IPS DF 19.7 (cell line): Measurements from ENCODE around the gene NOL3.

Experiments used
- DNase-seq: peaks from one replicate; pipeline ENCODE4 v3.0.0-alpha.2; 2013; ENCODE audit warnings: low read depth, low spot score

Gene NOL3

GRCh38 chr16:67188323-67188722 lies 18.0 kb downstream of the NOL3 start:
- no peak for DNase-seq

GRCh38 chr16:67188798-67189197 lies 18.5 kb downstream of the NOL3 start:
- no peak for DNase-seq

- DNase-seq = no peak
Observed at GRCh38 chr16:67190041-67190440, 19.7 kb downstream of the NOL3 start, which contains the start of gene EXOC3L1. Gene EXOC3L1 (minus strand): TSS chr16:67190136. CDS start chr16:67189676, 460 bp downstream.

GRCh38 chr16:67190448-67191399 lies 20.4 kb downstream of the NOL3 start:
- no peak for DNase-seq

GRCh38 chr16:67191411-67191994 lies 21.2 kb downstream of the NOL3 start:
- no peak for DNase-seq

- no peak for DNase-seq
Observed at GRCh38 chr16:67191995-67192681, 21.8 kb downstream of the NOL3 start, which contains the start of gene E2F4. Gene E2F4 (plus strand): TSS chr16:67192155. CDS start chr16:67192228, 73 bp downstream.

GRCh38 chr16:67192781-67193361 lies 22.5 kb downstream of the NOL3 start:
- no peak for DNase-seq

GRCh38 chr16:67193536-67193935 lies 23.2 kb downstream of the NOL3 start:
- no peak for DNase-seq

- DNase-seq = no peak
Observed at GRCh38 chr16:67194260-67194659, 23.9 kb downstream of the NOL3 start.

GRCh38 chr16:67195676-67196075 lies 25.3 kb downstream of the NOL3 start:
- DNase-seq = no peak

- no peak for DNase-seq
Observed at GRCh38 chr16:67196881-67197280, 26.5 kb downstream of the NOL3 start.

- no peak for DNase-seq
Observed at GRCh38 chr16:67197704-67198103, 27.4 kb downstream of the NOL3 start.

GRCh38 chr16:67198238-67198734 lies 27.9 kb downstream of the NOL3 start:
- no peak for DNase-seq

- DNase-seq = no peak
Observed at GRCh38 chr16:67199011-67199807, 28.9 kb downstream of the NOL3 start, which contains the start of gene ELMO3. Gene ELMO3 (plus strand): TSS chr16:67199131. CDS start chr16:67199327, 196 bp downstream.

GRCh38 chr16:67199808-67200198 lies 29.5 kb downstream of the NOL3 start:
- DNase-seq = no peak

- no peak for DNase-seq
Observed at GRCh38 chr16:67200491-67200890, 30.2 kb downstream of the NOL3 start.

GRCh38 chr16:67201411-67202345 lies 31.3 kb downstream of the NOL3 start:
- DNase-seq = no peak

GRCh38 chr16:67202426-67202825 lies 32.1 kb downstream of the NOL3 start:
- no peak for DNase-seq

- no peak for DNase-seq
Observed at GRCh38 chr16:67202956-67203493, 32.7 kb downstream of the NOL3 start.
